ENCODE data around the gene SAP25.
"Not testable (repeated sequence)": the region's sequence is repeated elsewhere in the genome, so short reads cannot be mapped to it uniquely, and the experiment has no call there.

Gene SAP25

DNA sequence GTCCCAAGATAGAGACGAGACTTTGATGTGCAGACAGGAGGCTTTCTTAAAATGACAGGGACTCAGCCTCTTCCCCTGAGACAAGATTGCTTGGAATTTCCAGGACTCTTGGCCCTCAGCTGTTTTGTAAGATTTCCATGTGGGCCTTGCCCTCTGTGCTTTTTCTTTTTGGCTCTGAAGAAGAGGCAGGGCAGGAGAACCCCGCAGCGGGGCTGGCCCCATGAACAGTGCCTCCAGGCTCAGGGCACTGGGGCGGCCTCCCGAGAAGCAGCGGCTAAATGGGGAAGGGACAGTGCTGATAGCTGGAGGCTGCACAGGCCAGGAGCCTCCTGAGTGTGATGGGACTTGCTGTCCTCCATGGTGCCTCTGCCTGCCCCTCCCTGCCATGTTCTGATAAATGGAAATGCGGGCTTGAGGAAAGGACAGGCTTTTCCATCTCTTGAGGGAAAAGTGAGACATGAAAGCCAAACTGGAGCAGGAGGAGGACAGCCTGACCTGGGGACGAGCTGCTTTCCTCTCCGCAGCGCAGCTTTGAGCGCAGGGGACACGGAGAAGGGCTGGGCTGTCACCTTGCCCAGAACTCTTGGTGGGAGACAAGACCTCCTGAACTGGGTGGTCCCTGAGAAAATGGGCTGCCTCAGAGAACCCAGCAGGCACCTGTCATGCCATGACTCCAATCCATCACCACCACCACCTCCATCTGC is 12.1 kb downstream of the SAP25 start:
- DNase-seq (ENCODE audit: low spot score): no peak

- no peak for DNase-seq (ENCODE audit: low spot score)
These were observed 14.6 kb downstream of the SAP25 start for GRCh38 chr7:100559127-100559526.

DNA sequence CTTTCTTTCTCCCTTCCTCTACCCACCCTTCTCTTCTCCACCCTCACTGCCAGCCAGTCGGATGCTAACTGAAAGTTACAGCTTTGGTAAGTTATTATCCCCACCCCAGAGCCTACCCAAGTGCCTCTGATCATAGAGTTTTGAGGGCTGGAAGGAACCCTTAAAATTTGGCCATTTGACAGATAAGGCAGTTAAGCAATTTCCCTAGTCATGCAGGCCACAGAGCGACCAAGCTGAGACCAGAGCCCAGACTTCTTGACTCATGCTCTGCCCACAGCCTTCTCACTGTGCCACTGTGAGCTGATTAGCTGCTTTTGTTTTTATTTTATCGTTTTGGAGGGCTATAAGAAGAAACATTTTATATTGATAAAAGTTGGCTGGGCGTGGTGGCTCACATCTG is 17.2 kb downstream of the SAP25 start:
- peak; percentile 82 for DNase-seq (ENCODE audit: low spot score)

- DNase-seq (ENCODE audit: low spot score): no peak
These were observed 18.0 kb downstream of the SAP25 start for GRCh38 chr7:100555701-100556100.

DNA sequence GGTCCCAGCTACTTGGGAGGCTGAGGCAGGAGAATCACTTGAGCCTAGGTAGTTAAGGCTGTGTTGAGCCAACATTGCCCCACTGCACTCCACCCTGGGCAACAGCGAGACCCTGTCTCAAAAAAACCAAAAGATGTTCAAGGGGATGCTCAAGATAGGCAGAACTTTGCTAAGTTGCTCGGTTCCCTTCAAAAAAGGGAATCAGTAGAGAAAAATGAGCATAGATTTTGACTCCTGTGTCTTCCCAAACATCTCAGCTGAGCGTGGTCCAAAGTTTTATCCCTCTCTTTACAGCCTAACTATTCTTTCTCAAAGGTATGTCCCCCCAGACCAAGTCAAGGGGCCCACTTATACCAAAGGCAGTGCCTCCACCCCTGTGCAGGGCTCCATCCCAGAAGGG is 20.7 kb downstream of the SAP25 start:
- no peak for DNase-seq (ENCODE audit: low spot score)

- DNase-seq (ENCODE audit: low spot score): no peak
These were observed 21.2 kb downstream of the SAP25 start for GRCh38 chr7:100552532-100552931.

DNA sequence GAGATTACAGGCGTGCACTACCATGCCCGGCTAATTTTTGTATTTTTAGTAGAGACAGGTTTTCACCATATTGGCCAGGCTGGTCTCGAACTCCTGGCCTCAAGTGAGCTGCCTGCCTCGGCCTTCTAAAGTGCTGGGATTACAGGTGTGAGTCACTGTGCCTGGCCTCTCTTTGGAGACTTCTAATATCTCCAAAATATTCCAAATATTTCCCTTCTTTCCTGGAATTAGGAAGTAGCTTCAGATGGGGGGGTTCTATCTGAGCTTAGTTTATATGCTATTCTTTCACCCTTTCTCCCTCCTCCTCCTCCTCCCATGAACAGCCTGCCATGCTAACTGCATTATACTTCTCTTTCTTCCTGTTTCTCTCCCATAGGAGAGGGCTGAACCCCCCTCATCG is 25.3 kb downstream of the SAP25 start:
- DNase-seq (ENCODE audit: low spot score): not testable (repeated sequence)

- no peak for DNase-seq (ENCODE audit: low spot score)
These were observed 25.8 kb downstream of the SAP25 start for GRCh38 chr7:100547872-100548271.

- no peak for DNase-seq (ENCODE audit: low spot score)
These were observed 26.5 kb downstream of the SAP25 start for GRCh38 chr7:100546926-100547800.

- DNase-seq (ENCODE audit: low spot score): no peak
These were observed 27.4 kb downstream of the SAP25 start for GRCh38 chr7:100546129-100546925.

DNA sequence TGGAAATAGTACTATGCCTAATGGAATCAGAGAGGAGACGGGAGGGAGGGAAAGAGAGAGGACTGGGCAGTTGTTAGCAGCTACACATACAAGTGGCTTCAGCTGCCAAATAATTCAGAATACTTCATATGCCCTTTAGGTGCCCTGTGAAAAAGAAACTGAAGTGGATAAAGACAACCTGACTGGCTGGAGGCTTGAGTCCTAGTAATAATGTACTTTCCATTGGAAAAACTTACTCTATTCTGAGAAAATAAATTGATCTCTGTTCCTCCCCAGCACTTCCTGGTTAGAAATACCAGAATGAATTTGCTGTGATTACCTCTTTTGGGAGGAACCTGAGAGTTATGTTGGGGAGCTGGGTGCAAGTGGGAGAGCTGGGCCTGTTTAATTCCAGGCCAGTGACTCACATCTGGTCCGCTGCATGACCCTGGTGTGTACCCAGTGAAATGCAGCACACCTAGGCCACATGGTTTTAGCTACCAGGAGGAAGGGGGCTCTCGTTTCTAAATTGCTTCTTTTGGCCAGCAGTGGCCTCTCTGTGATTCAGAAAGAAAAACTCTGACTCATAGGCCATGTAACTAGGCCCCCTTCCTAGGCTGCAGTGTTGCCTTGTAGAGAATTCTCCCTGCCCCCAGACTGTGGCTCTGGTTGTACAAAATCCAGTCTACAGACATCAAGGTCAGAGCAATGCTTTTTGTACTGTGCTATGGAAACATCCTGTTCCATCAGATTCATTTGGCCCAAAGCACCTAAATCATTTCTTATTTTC is 28.2 kb downstream of the SAP25 start:
- DNase-seq (ENCODE audit: low spot score): peak; percentile 80

DNA sequence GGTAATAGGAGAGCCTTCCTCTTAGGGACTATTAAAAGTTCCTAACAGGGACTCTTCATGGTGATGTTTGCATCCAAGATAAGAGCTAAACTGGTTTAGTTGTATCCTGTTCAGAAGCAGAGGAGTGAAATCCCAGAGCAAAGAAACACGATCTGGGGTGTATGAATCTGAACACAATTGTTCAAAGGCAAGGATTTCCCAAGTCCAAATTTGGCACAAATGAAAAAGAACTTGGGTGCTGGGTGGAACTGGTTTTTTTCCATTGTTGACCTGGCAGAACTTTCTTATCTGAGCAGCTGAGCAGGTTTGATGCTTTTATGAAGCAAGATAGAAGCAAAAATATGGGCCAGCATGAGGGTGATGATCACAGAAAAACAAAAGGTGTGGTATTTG is 28.7 kb downstream of the SAP25 start:
- DNase-seq (ENCODE audit: low spot score): no peak

DNA sequence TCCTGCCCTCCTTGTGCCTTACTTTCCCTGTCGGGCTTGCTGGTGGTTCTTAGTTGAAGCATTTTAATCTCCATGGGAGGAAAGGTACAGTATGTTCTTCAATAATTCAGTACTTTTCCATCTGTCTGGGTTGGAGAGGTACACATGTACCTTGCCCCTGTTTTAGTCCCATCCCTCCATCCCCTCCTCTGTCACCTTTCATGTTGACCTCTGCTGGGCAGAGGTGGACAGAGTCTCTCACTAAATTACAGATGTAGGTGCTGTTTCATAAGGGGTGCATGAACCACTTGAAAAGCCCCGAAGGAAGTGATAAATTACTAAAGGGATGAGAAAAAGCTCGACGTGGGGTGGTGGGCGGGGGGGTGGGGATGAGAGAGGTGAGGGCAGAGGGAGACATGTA is 29.3 kb downstream of the SAP25 start:
- DNase-seq (ENCODE audit: low spot score): no peak

DNA sequence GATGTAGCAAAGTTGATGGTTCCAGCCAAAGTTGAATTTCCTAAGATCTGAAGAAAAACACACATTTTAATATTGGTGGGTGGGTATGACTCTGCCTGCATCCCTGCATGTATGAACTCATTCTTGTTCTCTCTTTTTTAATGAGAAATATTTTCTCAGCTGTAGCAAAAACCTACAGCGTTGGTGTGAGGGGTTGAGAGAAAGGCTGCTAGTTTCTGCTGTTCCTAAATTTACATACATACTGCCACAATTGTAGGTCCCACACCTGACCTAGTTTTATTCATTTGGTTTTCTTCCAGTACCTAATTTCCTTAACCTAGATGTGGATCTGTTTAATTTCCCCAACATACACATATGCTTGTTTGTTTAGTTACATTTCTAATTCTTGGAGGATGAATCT is 30.1 kb downstream of the SAP25 start:
- DNase-seq (ENCODE audit: low spot score): no peak

DNA sequence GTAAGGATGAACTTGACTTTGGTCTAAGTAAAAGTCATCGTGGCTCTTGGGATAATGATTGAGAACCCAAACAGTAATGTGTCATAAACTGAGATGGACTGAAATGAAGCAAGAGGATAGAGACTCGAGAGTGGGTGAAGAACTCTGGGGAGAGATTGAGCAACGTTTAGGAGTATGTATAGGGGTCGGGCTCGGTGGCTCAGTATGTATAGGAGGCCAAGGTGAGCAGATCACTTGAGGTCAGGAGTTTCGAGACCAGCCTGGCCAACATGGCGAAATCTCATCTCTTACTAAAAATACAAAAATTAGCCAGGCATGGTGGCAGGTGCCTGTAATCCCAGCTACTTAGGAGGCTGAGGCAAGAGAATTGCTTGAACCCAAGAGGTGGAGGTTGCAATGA is 32.4 kb downstream of the SAP25 start:
- DNase-seq (ENCODE audit: low spot score): not testable (repeated sequence)

GRCh38 chr7:100540073-100540723 is 33.5 kb downstream of the SAP25 start:
- no peak for DNase-seq (ENCODE audit: low spot score)

DNA sequence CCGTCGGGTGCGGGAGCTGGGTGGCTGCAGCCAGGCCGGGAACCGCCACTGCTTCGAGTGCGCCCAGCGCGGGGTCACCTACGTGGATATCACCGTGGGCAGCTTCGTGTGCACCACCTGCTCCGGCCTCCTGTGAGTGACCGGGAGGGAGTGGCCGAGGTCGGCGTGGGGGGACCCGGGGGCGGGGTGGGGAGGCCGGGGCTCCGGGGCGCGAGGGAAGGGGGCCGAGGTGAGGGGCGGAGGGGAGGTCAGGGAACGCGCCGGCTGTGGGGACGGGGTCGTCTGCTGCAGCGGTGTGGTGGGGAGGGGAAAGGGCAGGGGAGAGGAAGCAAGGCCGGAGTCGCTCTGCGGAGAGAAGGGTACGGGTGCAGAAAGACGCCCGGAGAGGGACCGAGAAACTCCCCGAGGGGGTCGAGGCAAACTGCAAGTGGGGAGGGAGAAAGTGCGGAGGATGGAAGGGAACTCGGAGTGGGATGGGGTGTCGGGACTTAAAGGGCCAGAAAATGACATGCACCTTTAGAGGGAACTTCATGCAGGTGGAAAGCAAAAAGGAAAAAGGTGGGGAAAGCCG is 34.2 kb downstream of the SAP25 start:
- DNase-seq (ENCODE audit: low spot score): no peak

- DNase-seq (ENCODE audit: low spot score): peak; percentile 100
These were observed 34.9 kb downstream of the SAP25 start, which contains the start of gene AGFG2 for GRCh38 chr7:100538654-100539435. Gene AGFG2 (plus strand): TSS chr7:100539203. CDS start chr7:100539347, 144 bp downstream.

DNA sequence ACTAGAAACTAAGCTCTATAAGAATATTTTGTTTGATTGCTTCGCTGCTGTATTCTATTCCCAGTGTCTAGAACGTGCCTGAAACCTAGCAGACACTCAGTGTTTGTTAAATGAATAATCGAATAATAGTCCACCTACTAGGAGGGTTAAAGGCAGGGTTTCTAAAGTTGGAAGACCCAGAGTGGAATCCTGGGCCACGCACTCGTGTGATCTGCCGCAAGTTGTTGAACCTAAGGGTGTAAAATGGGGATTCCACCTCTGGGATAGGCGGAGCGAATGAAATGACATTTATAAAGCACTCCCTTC is 35.4 kb downstream of the SAP25 start:
- DNase-seq (ENCODE audit: low spot score): no peak

- DNase-seq (ENCODE audit: low spot score): not testable (repeated sequence)
These were observed 37.0 kb downstream of the SAP25 start for GRCh38 chr7:100536695-100537094.

Measured in AG20443 (cell line).